Activated B cell treated with CpG ODN at 0.5 μM for 24 hours (primary cell): ENCODE results near the gene CLEC1A. TPM values are rescaled to one million over a fixed set of nuclear protein-coding genes. Genes with fewer than 3 reads are reported as not detected.

Experiments
- ATAC-seq: fragments of 200-7000 bp; cut with Tn5 transposase; one replicate; pipeline ENCODE4 v1.10.0; 2021; ENCODE audit warnings: low read depth, mild to moderate bottlenecking, moderate library complexity
- CTCF ChIA-PET: fragments of 350-600 bp; sonication (Branson Sonifier 250); formaldehyde crosslinking; loops from one replicate; lab custom pipeline; 2021; ENCODE audit warnings: antibody characterized with exemption; lab: Charles Lee
- POLR2A ChIA-PET: fragments of 350-600 bp; sonication (Branson Sonifier 250); formaldehyde crosslinking; loops from one replicate; lab custom pipeline; 2021; ENCODE audit warnings: antibody characterized with exemption; lab: Charles Lee
- DNase-seq: peaks from one replicate; pipeline ENCODE4 v3.0.0; 2022
- H3K27ac Mint-ChIP-seq: one replicate; pipeline ENCODE4 v1.8.0; 2020; ENCODE audit warnings: mixed read lengths
- H3K27me3 Mint-ChIP-seq: one replicate; pipeline ENCODE4 v1.8.0; 2021; ENCODE audit warnings: mixed read lengths
- H3K36me3 Mint-ChIP-seq: one replicate; pipeline ENCODE4 v1.8.0; 2021; ENCODE audit warnings: low read depth, mixed read lengths
- H3K4me1 Mint-ChIP-seq: one replicate; pipeline ENCODE4 v1.8.0; 2021; ENCODE audit warnings: mixed read lengths
- H3K4me3 Mint-ChIP-seq: one replicate; pipeline ENCODE4 v1.8.0; 2020; ENCODE audit warnings: mild to moderate bottlenecking, mixed read lengths
- H3K9me3 Mint-ChIP-seq: one replicate; pipeline ENCODE4 v1.8.0; 2020; ENCODE audit warnings: mixed read lengths
- intact Hi-C: fragments of 100-400 bp; cut with micrococcal nuclease; formaldehyde crosslinking; loops from one replicate; pipeline ENCODE4 v1.15.1; 2024
- total RNA-seq: library from RNA; stranded (reverse); gene quantifications from 2 replicates; pipeline ENCODE4 v1.2.3, GENCODE V29; 2022
- TF ChIP-seq, protein P1 (sequence below): fragments of 200-600 bp; IDR thresholded peaks from one replicate; pipeline ENCODE4 v1.8.0; 2022; ENCODE audit warnings: antibody characterized with exemption, mild to moderate bottlenecking

Gene CLEC1A
- total RNA-seq, 1 donor from 2014 or later = not detected

DNA sequence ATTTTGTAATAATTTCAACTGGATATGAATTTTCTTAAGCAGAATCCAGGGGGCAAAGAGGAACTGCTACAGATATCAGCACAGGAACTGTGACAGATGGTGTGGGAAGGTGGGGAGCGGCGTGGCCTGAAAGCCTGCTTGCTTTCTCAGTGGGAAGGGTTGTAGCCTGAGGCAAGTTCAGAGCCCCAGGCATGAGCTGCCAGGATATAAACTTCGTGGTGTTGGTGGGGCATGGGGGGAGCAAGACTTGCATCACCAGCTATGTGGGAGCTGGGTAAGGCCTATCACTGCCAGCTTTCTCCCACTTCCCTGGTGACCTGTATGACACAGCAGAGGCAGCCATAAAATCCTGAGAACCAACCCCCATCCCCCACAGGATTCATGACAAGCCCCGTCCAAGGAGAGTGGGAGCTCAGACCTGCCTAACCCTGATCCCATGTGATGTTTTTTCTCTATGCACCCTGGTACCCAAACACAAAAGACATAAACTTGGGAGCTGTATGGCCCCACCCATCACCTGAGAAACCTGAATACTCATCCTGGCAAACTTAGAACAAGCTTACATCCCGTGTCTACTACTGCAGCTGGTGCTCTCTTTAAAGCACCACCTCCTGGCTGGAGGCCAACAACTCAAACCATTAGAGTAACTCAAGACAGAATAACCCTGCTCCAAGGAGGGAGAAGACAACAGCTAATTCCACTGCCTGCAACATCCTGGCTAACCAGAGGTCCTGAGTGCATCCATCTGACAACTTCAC lies 16.5 kb downstream of the CLEC1A start:
- CTCF ChIA-PET = no interaction called here
- Mint-ChIP-seq H3K27me3 (peaks cover 19% of the 10 kb centered on the region), H3K4me1 (peaks cover 4% of the 10 kb centered on the region), H3K4me3 (no peak overlapping the region), H3K9me3 (peaks cover 16% of the 10 kb centered on the region), H3K36me3 (no peaks in the 10 kb centered on the region), H3K27ac (no peak overlapping the region)
- intact Hi-C loops = no loop called here
- POLR2A ChIA-PET = no interaction called here
- DNase-seq = no peak
- TF ChIP-seq, protein P1, sequence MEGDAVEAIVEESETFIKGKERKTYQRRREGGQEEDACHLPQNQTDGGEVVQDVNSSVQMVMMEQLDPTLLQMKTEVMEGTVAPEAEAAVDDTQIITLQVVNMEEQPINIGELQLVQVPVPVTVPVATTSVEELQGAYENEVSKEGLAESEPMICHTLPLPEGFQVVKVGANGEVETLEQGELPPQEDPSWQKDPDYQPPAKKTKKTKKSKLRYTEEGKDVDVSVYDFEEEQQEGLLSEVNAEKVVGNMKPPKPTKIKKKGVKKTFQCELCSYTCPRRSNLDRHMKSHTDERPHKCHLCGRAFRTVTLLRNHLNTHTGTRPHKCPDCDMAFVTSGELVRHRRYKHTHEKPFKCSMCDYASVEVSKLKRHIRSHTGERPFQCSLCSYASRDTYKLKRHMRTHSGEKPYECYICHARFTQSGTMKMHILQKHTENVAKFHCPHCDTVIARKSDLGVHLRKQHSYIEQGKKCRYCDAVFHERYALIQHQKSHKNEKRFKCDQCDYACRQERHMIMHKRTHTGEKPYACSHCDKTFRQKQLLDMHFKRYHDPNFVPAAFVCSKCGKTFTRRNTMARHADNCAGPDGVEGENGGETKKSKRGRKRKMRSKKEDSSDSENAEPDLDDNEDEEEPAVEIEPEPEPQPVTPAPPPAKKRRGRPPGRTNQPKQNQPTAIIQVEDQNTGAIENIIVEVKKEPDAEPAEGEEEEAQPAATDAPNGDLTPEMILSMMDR = no peak
- ATAC-seq = no peak

DNA sequence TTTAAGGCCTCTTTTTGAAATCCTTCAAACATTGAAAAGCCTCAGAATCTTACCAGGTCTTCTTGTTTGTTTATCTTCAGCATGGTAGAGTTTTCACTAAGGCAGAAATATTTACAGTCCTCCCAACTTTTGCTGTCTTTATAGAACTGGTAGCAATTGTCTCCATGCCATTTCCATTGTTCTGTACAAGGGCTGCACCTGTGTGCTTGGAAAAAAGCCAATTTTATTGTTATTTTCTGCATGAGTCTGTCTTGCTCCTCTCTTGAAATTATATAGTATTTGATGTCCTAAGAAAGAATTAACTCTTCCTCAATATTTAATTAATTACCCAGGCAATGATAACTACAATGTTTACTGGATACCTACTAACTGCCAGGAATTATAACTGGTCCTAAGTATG lies 23.3 kb downstream of the CLEC1A start:
- no peaks in the 10 kb centered on the region for H3K36me3 Mint-ChIP-seq
- intact Hi-C loops = no loop called here
- peaks cover 8% of the 10 kb centered on the region for H3K4me1 Mint-ChIP-seq
- ATAC-seq = no peak
- peaks cover 8% of the 10 kb centered on the region for H3K27me3 Mint-ChIP-seq
- H3K9me3 Mint-ChIP-seq = no peaks in the 10 kb centered on the region
- DNase-seq = no peak
- ChIA-PET CTCF (no interaction called here), POLR2A (no interaction called here)
- no peak overlapping the region for H3K27ac Mint-ChIP-seq
- no peak overlapping the region for H3K4me3 Mint-ChIP-seq
- TF ChIP-seq, protein P1 = no peak

DNA sequence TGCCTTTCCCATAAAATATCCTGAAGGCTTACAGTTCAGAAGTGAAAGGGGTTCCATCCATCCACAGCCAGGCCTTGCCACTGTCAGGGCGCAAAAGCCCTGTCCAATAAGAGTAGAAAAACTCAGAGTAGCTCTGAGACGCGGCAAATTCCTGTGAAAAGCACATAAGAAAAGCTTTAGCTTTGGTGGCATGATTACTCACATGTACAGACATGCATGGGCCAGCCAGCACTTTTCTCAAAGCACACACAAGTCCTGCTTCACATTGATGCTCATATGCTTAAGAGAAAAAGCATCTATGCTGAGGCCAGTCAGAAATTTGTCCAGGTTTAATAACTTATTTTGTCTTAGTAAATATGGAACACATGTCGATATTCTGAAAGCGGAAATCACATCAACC lies 25.5 kb downstream of the CLEC1A start:
- intact Hi-C loops = no loop called here
- no peak for ATAC-seq
- H3K9me3 Mint-ChIP-seq = no peaks in the 10 kb centered on the region
- ChIA-PET CTCF (no interaction called here), POLR2A (no interaction called here)
- H3K27me3 Mint-ChIP-seq = peaks cover 12% of the 10 kb centered on the region
- H3K4me1 Mint-ChIP-seq = peaks cover 14% of the 10 kb centered on the region
- H3K27ac Mint-ChIP-seq = no peak overlapping the region
- no peak for DNase-seq
- TF ChIP-seq, protein P1 = no peak
- no peaks in the 10 kb centered on the region for H3K36me3 Mint-ChIP-seq
- H3K4me3 Mint-ChIP-seq = no peak overlapping the region

DNA sequence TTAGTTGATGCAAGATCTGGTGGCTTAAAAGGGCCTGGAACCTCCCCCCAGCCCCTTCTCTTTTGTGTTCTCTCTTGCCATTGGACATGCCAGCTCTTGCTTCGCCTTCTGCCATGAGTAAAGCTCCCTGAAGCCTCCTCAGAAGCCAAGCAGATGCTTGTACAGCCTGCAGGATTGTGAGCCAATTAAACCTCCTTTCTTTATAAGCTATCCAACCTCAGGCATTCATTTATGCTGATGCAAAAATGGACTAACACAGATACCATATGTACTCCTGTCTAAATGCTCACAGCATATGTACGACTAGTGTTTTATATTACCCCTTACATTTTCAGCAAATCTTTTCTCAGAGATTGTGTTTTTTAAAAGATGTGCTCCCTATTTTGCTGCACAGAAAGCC lies 26.7 kb downstream of the CLEC1A start:
- DNase-seq (no peak), ATAC-seq (no peak)
- TF ChIP-seq, protein P1 = no peak
- peaks cover 15% of the 10 kb centered on the region for H3K27me3 Mint-ChIP-seq
- POLR2A ChIA-PET = no interaction called here
- H3K9me3 Mint-ChIP-seq = no peaks in the 10 kb centered on the region
- intact Hi-C loops = no loop called here
- peaks cover 14% of the 10 kb centered on the region for H3K4me1 Mint-ChIP-seq
- CTCF ChIA-PET = no interaction called here
- no peaks in the 10 kb centered on the region for H3K36me3 Mint-ChIP-seq
- no peak overlapping the region for H3K4me3 Mint-ChIP-seq
- no peak overlapping the region for H3K27ac Mint-ChIP-seq

DNA sequence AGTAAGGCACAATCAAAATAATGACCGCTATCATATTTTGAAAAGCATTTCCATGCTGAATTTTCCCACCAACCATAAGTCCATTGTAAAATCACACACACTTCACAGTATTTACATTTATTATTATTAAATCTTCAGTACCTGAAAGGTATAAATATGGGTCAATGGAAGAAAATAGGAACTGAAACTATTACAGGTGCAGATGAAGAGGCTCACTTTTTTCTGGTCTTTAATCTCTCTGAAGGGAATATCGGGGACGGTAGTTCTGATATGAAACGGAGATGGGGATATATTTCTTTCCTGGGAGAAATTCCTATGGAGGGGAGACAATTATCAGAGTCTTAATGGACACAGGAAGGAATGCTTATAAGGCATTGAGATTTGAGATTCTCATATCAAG lies 28.4 kb downstream of the CLEC1A start:
- Mint-ChIP-seq H3K4me1 (peaks cover 14% of the 10 kb centered on the region), H3K4me3 (no peak overlapping the region), H3K9me3 (no peaks in the 10 kb centered on the region), H3K36me3 (no peaks in the 10 kb centered on the region), H3K27ac (no peak overlapping the region), H3K27me3 (peaks cover 20% of the 10 kb centered on the region)
- TF ChIP-seq, protein P1 = no peak
- DNase-seq (no peak), ATAC-seq (no peak)
- ChIA-PET CTCF (no interaction called here), POLR2A (no interaction called here)
- intact Hi-C loops = no loop called here
